Coronary artery (tissue), 2 donors: ENCODE measurements around the gene HYPK.

ENCODE experiments used
- DNase-seq: peaks from one replicate; pipeline ENCODE4 v3.0.0-alpha.2; 2017; ENCODE audit warnings: low spot score
- H3K27ac ChIP-seq, 2 donors: fragments of 200-600 bp; sonication (generic); one replicate each; pipeline ENCODE4 v1.5.1; 2016 to 2019
- H3K4me3 ChIP-seq: fragments of 200-600 bp; sonication (generic); 2 replicates; pipeline ENCODE4 v1.5.1; 2016; ENCODE audit warnings: mild to moderate bottlenecking, moderate library complexity
- CTCF ChIP-seq: fragments of 200-600 bp; sonication (generic); IDR thresholded peaks from one replicate; pipeline ENCODE4 v1.5.1; 2019; ENCODE audit warnings: antibody characterized with exemption

The HYPK gene

GRCh38 chr15:43772624-43773023 is 27.8 kb upstream of the HYPK start:
- Histone ChIP-seq H3K4me3 (no peak overlapping the region), H3K27ac (no peak overlapping the region)
- no peak for TF ChIP-seq CTCF
- no peak for DNase-seq

DNA sequence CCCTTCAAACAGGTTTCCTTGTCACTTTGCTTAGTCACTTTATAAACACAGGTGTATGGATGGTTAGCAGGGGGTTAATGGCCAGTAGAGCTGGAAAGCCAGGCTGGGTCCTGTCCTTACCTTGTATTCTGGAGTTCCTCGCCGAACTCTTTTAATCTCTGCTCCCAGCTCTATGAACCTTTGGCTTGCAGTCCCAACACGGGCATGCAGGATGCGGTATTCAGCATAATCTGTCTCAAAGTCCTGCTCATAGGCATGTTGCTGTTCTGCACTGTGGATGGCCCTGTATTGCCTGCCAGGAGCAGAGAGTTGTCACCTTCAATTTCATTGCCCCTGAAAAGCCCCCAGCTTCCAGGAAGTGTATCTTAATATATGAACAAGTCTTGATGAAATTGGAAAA is 26.3 kb upstream of the HYPK start:
- DNase-seq, result no peak
- H3K27ac ChIP-seq, result no peak overlapping the region
- no peak for TF ChIP-seq CTCF
- H3K4me3 ChIP-seq, result no peak overlapping the region

- no peak overlapping the region for H3K4me3 ChIP-seq
- H3K27ac ChIP-seq, result peak overlapping the region; percentile 90 to 94
- DNase-seq, result no peak
- no peak for TF ChIP-seq CTCF
Measured at GRCh38 chr15:43775411-43775965, 24.9 kb upstream of the HYPK start.

- TF ChIP-seq CTCF, result no peak
- DNase-seq, result no peak
- H3K27ac ChIP-seq, result peak overlapping the region; percentile 90 to 94
- peak overlapping the region; percentile 72 for H3K4me3 ChIP-seq
Measured at GRCh38 chr15:43776101-43776717, 24.2 kb upstream of the HYPK start.

DNA sequence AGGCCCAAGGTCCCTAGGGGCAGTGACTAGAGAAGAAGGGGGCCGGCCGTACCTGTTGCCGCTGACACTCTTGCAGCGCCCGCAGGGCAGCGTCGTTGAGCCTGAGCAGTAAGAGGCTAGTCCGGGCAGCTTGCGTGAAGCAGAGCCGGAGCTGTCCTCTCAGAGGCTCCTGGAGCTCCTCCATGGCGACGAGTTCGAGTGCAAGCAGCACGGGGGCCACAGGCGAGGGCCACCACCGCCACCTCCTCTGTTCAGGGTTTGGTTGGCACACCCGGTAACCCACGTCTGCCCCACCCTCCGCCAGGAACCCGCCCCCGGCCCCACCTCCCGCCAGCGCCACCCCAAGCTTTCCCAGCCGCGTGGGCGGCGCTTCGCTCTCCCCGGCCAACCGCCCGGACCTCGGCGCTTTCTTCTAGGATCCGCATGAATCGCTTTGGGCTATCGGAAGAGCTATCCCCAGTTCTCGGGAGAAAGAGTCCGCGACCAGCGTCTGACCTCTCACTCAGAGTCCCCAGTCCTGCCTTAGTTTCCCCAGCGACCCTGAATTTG is 23.6 kb upstream of the HYPK start, which contains the start of gene ELL3:
Gene ELL3 (minus strand): TSS at position 249 of the 549 bp plus-strand sequence. CDS start 65 bp downstream, at position 184.
- TF ChIP-seq CTCF, result no peak
- Histone ChIP-seq H3K4me3 (peak within 1 kb of the TSS; percentile 72), H3K27ac (peak within 1 kb of the TSS; percentile 90 to 94)
- DNase-seq, result peak; percentile 88

GRCh38 chr15:43777267-43777914 is 23.0 kb upstream of the HYPK start:
- DNase-seq, result peak; percentile 91
- Histone ChIP-seq H3K27ac (peak overlapping the region; percentile 90 to 94), H3K4me3 (peak overlapping the region; percentile 72)
- TF ChIP-seq CTCF, result peak; percentile 32
